GM19023 (cell line): ENCODE measurements around the gene SYNPR.
"Not testable (repeated sequence)": the region's sequence is repeated elsewhere in the genome, so short reads cannot be mapped to it uniquely, and the experiment has no call there.

Experiments used
- ATAC-seq: cut with Tn5 transposase; IDR thresholded peaks from one replicate; pipeline ENCODE4 v1.9.1; 2021; ENCODE audit warnings: mild to moderate bottlenecking, moderate library complexity; ENCODE audit not compliant: unreplicated experiment

Gene SYNPR

GRCh38 chr3:63278171-63279004 is at the start of gene SYNPR:
SYNPR (plus strand) TSS chr3:63278308.
- no peak for ATAC-seq

GRCh38 chr3:63228677-63229076 is 49.4 kb upstream of the SYNPR start:
- ATAC-seq: no peak

- ATAC-seq: no peak
Measured at GRCh38 chr3:63230146-63230545, 48.0 kb upstream of the SYNPR start.

- ATAC-seq: no peak
Measured at GRCh38 chr3:63231643-63232042, 46.5 kb upstream of the SYNPR start.

- no peak for ATAC-seq
Measured at GRCh38 chr3:63232764-63233396, 45.2 kb upstream of the SYNPR start.

GRCh38 chr3:63240381-63240902 is 37.7 kb upstream of the SYNPR start:
- no peak for ATAC-seq

GRCh38 chr3:63242124-63242523 is 36.0 kb upstream of the SYNPR start:
- ATAC-seq: no peak

- ATAC-seq: no peak
Measured at GRCh38 chr3:63244486-63244885, 33.6 kb upstream of the SYNPR start.

- ATAC-seq: no peak
Measured at GRCh38 chr3:63245726-63246241, 32.3 kb upstream of the SYNPR start.

GRCh38 chr3:63248015-63248414 is 30.1 kb upstream of the SYNPR start:
- no peak for ATAC-seq

- no peak for ATAC-seq
Measured at GRCh38 chr3:63251499-63251898, 26.6 kb upstream of the SYNPR start.

- ATAC-seq: not testable (repeated sequence)
Measured at GRCh38 chr3:63255819-63256218, 22.3 kb upstream of the SYNPR start.

- no peak for ATAC-seq
Measured at GRCh38 chr3:63264716-63265115, 13.4 kb upstream of the SYNPR start.

GRCh38 chr3:63274359-63274758 is 3.7 kb upstream of the SYNPR start:
- ATAC-seq: no peak

- no peak for ATAC-seq
Measured at GRCh38 chr3:63279005-63279841, 1.1 kb downstream of the SYNPR start.

- no peak for ATAC-seq
Measured at GRCh38 chr3:63287610-63288009, 9.5 kb downstream of the SYNPR start.

- no peak for ATAC-seq
Measured at GRCh38 chr3:63290686-63291085, 12.6 kb downstream of the SYNPR start.

- no peak for ATAC-seq
Measured at GRCh38 chr3:63294332-63294731, 16.2 kb downstream of the SYNPR start.

GRCh38 chr3:63295356-63295755 is 17.2 kb downstream of the SYNPR start:
- no peak for ATAC-seq

- ATAC-seq: no peak
Measured at GRCh38 chr3:63295806-63296205, 17.7 kb downstream of the SYNPR start.

- ATAC-seq: no peak
Measured at GRCh38 chr3:63296249-63296648, 18.1 kb downstream of the SYNPR start.
